HFF-Myc (cell line): ENCODE results near the gene SMIM7.

ENCODE experiments used
- DNase-seq: peaks from one replicate; pipeline ENCODE4 v3.0.0-alpha.2; 2011; ENCODE audit warnings: low read depth; ENCODE audit errors: extremely low read depth
- H3K4me3 ChIP-seq: replicated peaks from 2 replicates; pipeline ENCODE4 v1.5.1; 2011; ENCODE audit warnings: low read depth, mild to moderate bottlenecking, control low read depth, low read length
- TF ChIP-seq, protein P1 (sequence below): IDR thresholded peaks from 2 replicates; pipeline ENCODE4 v1.5.1; 2012; ENCODE audit warnings: mild to moderate bottlenecking, low read depth, low read length, control low read depth; ENCODE audit errors: missing control alignments

SMIM7 gene

DNA sequence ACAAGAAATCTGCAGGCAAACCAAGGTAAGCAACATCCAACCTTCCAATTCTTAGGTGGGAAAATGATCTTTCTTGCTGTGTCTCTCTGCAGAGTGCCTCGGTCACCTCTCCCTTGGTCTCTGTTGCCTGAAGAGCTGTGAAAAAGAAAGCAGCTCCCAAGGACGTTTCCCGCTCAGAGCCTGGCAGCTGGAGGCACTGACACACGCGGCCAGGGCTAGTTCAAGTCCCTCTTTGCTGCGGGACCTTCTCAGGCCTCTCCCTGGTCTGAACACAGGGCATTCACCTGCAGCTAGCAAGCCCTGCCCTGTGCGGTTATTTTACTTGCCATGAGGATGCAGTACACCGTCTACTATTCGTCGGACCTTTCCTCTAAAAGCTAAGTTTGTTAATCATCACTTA lies 35.7 kb downstream of the SMIM7 start:
- TF ChIP-seq, protein P1, sequence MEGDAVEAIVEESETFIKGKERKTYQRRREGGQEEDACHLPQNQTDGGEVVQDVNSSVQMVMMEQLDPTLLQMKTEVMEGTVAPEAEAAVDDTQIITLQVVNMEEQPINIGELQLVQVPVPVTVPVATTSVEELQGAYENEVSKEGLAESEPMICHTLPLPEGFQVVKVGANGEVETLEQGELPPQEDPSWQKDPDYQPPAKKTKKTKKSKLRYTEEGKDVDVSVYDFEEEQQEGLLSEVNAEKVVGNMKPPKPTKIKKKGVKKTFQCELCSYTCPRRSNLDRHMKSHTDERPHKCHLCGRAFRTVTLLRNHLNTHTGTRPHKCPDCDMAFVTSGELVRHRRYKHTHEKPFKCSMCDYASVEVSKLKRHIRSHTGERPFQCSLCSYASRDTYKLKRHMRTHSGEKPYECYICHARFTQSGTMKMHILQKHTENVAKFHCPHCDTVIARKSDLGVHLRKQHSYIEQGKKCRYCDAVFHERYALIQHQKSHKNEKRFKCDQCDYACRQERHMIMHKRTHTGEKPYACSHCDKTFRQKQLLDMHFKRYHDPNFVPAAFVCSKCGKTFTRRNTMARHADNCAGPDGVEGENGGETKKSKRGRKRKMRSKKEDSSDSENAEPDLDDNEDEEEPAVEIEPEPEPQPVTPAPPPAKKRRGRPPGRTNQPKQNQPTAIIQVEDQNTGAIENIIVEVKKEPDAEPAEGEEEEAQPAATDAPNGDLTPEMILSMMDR, result no peak
- H3K4me3 ChIP-seq, result no peak overlapping the region
- DNase-seq, result no peak

DNA sequence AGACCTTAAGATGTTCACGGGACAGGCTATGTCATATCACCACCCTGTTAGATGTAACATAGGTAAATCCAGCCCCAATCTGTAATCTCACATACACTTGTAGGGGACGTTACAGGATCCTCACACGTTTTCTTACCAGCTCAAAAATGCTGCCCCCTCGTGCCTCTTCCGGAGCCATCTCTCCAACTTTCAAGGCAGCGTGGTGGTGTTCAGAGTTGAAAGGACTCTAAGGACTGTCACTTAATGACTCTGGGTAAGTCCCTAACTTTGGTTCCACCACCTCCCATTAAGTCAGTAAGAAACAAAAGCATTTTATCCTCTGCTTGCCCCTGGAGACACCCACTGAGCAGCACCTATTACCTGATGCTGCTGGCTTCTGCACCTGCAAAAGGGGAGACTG lies 36.4 kb downstream of the SMIM7 start:
- H3K4me3 ChIP-seq, result no peak overlapping the region
- no peak for DNase-seq
- TF ChIP-seq, protein P1, result no peak

DNA sequence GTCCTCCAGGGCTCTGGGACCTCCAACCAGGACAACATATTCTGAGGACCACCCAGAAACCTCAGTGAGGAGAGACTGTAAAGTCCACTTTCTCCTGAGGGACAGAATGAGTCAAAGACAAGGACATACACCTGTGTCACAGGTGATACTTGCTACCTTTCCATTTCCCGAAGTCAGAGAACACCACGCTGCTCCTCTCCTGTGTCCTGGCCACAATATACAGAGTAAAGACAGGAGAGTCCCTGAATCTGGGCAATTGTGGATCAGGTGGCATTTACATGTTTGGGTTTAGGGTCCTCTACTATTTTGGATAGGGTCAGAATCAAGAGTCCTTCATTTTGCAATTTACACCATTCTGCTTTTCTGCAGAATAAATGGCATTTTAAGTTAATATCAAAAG lies 36.9 kb downstream of the SMIM7 start:
- no peak for DNase-seq
- TF ChIP-seq, protein P1, result no peak
- H3K4me3 ChIP-seq, result no peak overlapping the region

DNA sequence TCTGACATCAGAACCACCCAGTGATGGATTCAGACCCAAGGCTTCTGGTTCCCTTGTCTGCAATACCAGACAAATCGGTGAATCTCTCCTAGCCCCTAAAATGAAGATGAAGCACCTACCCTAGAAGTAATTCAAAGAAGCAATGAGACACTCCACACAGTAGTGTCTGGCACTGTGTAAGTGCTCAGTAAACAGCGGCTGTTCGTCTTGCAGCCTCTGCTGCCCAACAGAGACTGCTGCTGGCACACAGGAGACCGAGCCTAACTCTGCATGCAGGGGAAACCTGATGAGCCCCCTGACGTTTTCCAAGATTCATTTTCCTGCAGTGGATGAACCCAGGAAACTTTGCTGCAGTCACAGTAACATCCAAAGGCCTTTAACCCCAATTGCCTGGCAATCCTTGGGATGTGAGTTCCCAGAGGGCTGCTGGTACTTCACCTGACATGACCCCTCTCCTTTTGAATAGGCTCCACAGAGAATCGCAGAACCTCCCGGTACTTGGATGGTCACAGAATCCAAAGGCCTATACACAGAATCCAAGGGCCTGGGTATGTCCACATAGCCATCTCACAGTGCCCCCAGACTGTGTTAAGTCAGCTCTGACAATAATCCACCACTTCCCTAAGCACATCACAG lies 38.7 kb downstream of the SMIM7 start:
- TF ChIP-seq, protein P1, result no peak
- no peak overlapping the region for H3K4me3 ChIP-seq
- DNase-seq, result no peak

DNA sequence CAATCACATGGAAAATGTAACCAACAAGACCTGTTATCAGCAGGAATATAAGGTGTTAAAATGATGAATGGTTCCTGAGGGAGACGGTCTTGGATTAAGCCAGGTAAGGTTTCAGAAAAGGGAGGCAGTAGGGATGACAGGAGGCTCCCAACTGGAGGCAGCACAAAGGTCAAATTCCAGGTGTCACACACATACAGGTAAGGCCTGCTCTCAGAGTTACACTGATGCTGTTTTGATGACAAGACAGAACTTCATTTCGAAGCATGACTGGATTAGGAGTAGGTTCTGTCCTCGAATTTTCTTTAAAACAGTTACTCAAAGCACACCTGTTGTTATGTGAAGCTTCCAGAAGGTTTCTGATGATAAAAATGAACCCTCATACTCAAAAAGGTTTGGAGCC lies 39.4 kb downstream of the SMIM7 start:
- TF ChIP-seq, protein P1, result no peak
- DNase-seq, result no peak
- no peak overlapping the region for H3K4me3 ChIP-seq

DNA sequence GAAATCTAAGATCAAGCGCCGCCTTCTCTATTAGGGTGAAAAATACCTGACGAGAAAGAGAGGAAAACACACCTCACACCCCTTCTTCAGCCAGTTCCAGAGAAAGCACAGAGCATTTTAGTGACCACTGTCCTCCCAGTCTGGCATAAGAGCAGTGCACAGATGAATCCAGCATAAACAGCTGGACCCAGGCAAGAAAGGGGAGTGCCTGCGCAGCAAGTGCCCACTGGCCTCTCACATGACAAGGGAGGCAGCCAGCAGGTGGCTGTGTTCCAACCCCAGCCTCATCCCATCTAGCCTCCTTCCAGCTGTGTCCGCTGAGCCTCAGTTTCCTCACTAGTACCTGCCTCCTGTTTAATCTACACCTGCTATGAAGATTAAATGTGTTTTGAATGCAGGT lies 39.9 kb downstream of the SMIM7 start:
- TF ChIP-seq, protein P1, result no peak
- no peak overlapping the region for H3K4me3 ChIP-seq
- DNase-seq, result no peak

DNA sequence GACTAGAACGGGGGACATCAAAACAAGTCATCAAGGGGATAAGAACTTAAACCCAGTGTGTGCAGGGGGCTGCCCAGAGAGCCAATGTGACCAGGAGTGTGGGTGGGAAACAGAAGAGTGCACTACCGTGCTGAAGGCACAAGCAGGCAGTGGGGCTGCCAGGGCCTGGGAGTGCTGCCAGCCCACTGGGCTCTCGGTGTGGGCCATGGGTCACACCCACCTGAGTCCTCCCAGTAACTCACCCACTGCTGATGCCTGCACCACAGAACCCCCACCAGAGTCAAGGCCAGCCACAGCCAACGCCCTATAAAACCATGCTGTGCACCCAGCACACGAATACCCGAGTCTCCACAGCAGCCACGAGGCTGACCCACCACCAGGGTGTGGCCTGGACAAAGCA lies 40.5 kb downstream of the SMIM7 start:
- DNase-seq, result no peak
- TF ChIP-seq, protein P1, result no peak
- H3K4me3 ChIP-seq, result no peak overlapping the region
